ENCODE measurements around the gene SCART1. TPM values are rescaled to one million over a fixed set of nuclear protein-coding genes. Genes with fewer than 3 reads are reported as not detected.
A peak's percentile ranks its signal among the peaks of the same experiment; 100 is the strongest.

SCART1 gene
- total and polyA plus RNA-seq, 2 of the 4 experiments (the other 2 are of a cell fraction): 0.54 to 2.1 TPM

DNA sequence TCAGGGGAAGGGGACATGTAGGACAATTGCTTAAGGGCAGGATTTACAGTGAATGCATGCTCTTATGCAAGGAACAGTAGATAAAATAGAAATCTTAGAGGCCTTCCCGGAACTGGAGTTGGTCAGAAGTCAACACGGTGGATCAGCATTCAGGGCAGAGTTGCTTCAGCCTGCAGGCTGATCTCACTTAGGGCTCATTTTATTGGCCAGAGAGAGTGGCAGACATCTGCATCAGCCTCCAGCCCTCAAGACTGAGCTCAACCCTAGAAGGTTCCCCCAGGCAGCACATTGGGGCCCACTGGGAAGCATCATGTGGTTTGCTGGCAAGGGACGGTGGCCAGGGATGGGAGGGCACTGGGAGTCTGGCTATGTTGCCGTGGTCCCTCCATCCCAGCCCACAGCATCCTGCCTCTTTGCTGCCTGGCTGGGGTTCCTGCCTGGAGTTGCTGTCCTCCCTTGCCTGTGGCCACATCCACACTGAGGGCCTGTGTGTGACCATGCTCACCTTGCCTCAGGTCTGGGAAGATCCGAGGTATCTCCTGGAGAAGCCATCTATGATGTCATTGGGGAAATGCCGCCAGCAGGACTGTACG, 13.0 kb downstream of the SCART1 start:
- Histone ChIP-seq H3K56ac (ENCODE audit: extremely low read depth, insufficient read depth, low read length) (no peak overlapping the region), H3K23ac (ENCODE audit: low read depth, low read length) (no peak overlapping the region), H3K27ac (ENCODE audit: insufficient read depth, low read length) (no peak overlapping the region), H3K9me3 (ENCODE audit: control insufficient read depth, insufficient read depth, low read length) (no peaks in the 10 kb centered on the region), H3K9me1 (ENCODE audit: insufficient read depth, low read length) (no peaks in the 10 kb centered on the region), H2AK9ac (replicated peaks; ENCODE audit: low read depth, low read length, poor library complexity) (no peak overlapping the region), H3K4ac (ENCODE audit: low read depth, low read length) (no peak overlapping the region), H3K4me2 (ENCODE audit: low read depth, low read length) (no peak overlapping the region), H2BK120ac (ENCODE audit: low read depth, low read length) (no peak overlapping the region), H3K9ac (ENCODE audit: low read depth, low read length) (no peak overlapping the region), H4K20me1 (ENCODE audit: insufficient read depth, low read length) (no peaks in the 10 kb centered on the region), H4K5ac (ENCODE audit: low read depth, low read length) (no peak overlapping the region), H4K8ac (ENCODE audit: low read depth in 2 of 2, low read length in 2 of 2) (no peak overlapping the region), H2BK5ac (ENCODE audit: low read depth, low read length, poor library complexity, severe bottlenecking) (no peak overlapping the region), H3K27me3 (ENCODE audit: control insufficient read depth, insufficient read depth, low read length) (no peaks in the 10 kb centered on the region), H2AK5ac (ENCODE audit: low read depth, low read length) (no peak overlapping the region), H3K4me1 (ENCODE audit: control insufficient read depth, insufficient read depth, low read length) (no peaks in the 10 kb centered on the region), H2BK20ac (ENCODE audit: low read depth, low read length) (no peak overlapping the region), H3K36me3 (ENCODE audit: control insufficient read depth, insufficient read depth, low read length) (no peaks in the 10 kb centered on the region), H4K91ac (ENCODE audit: insufficient read depth, low read depth, low read length) (no peak overlapping the region), H2AFZ (replicated peaks; ENCODE audit: low read length, poor library complexity) (peak overlapping the region; percentile 67), H2BK15ac (ENCODE audit: low read depth, low read length) (no peak overlapping the region), H3K14ac (replicated peaks; ENCODE audit: low read depth, low read length) (no peak overlapping the region), H3K18ac (ENCODE audit: low read depth, low read length) (no peak overlapping the region), H3K79me1 (ENCODE audit: low read depth in 1 of 2, low read length in 2 of 2) (no peaks in the 10 kb centered on the region), H3K4me3 (ENCODE audit: insufficient read depth, low read depth, low read length) (no peak overlapping the region)
- BruUV-seq (replicated peaks): no TSS peak
- TF ChIP-seq SMC3 (IDR thresholded peaks at IDR 0.05; ENCODE audit: low read depth, low read length): no peak
- TF ChIP-seq BHLHE40 (IDR thresholded peaks at IDR 0.05; ENCODE audit: low read depth, low read length): no peak
- TF ChIP-seq CHD1 (IDR thresholded peaks at IDR 0.05; ENCODE audit: low read depth, low read length): no peak
- TF ChIP-seq RCOR1 (IDR thresholded peaks at IDR 0.05; ENCODE audit: insufficient replicate concordance, low read length): no peak
- in situ Hi-C loops (cut with MboI; ENCODE audit: low sequenced_read_pairs) (no loop called here), intact Hi-C loops (cut with micrococcal nuclease) (no loop called here), dilution Hi-C loops (cut with HindIII; ENCODE audit: low sequenced_read_pairs, unreplicated experiment) (no loop called here)
- POLR2A ChIA-PET (ENCODE audit: unreplicated experiment): no interaction called here
- CTCF ChIA-PET: no interaction called here
- WGBS, 2 experiments (ENCODE audit: extremely low coverage in 2 of 2, insufficient read length in 1 of 2): 85% methylated on average over 4 of the region's 7 CpGs; no CpG with 5 or more reads in 1 of the 2 experiments
- DNase-seq (no peak), ATAC-seq (ENCODE audit: low read depth) (no peak)
